GM12891 (cell line): Measurements from ENCODE around the gene NHSL2.

Source experiments
- POLR2A ChIP-seq: IDR thresholded peaks from 2 replicates; pipeline ENCODE4 v1.6.1; 2011; ENCODE audit warnings: low read depth, low read length, control low read depth
- POLR2AphosphoS5 ChIP-seq: IDR thresholded peaks from 2 replicates; pipeline ENCODE4 v1.6.1; 2011; ENCODE audit warnings: low read depth, low read length, control low read depth
- TAF1 ChIP-seq: IDR thresholded peaks from 2 replicates; pipeline ENCODE4 v1.6.1; 2011; ENCODE audit warnings: low read depth, low read length, control low read depth

GRCh38 chrX:72107320-72107719, 196.7 kb downstream of the NHSL2 start:
- TF ChIP-seq POLR2A (no peak), TAF1 (no peak), POLR2AphosphoS5 (no peak)
